Suppressor macrophage (primary cell): ENCODE measurements around the gene TEKT5.

ENCODE experiments used
- DNase-seq, 4 experiments: peaks; one replicate each; pipeline ENCODE4 v3.0.0-alpha.2; 2020 to 2022

The TEKT5 gene

DNA sequence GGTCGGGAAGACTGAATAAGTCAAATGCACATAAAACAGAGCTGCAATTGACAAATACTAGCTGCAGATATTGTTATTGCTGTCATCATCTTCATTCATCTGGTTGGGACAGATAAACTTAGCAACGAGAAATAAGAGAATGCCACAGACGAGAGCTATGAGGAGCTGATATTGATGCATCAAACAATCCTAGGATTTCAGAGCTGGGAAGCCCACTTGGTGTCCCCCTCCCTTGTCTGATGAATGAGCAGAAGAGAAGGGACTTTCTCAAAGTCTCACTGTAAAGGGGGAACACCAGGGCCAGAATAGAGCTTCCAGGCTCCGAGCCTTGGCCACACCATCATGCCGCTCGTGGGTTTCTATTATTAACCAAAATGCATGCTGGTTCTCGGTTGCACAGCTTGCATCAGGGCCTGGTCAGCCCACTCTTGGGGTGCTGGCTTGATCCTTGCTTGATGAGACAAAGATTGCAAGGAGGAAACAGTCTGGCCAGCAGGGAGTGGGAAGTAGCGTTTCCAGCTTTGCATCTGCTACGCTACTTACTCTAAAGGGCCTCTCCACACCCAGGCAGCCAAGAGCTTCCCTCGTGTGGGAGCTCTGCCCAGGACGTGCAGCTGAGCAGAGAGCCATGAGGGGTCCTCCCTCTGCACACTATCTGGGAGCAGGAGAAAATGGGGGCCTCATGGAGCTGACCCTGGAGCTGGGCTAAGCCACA is 85.9 kb downstream of the TEKT5 start:
- peak; percentile 55 to 73 (median 70) for DNase-seq

DNA sequence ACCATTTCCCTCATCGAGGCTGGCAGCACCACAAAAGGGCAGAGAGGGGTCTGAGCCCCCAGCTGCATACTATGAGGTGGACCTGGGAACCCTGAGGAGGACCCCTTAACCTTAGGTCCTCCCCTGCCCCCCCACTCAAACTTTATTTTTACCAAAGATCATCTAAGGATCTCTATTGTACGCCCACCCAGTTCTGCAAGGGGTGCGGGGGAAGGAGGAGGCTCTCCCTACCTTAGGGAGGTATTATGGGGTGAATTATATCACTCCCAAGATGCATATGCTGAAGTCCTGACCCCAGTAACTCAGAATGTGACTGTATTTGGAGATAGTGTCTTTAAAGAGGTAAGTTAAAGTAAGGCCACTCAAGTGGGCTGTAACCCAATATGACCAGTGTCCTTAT is 87.6 kb downstream of the TEKT5 start:
- no peak for DNase-seq

DNA sequence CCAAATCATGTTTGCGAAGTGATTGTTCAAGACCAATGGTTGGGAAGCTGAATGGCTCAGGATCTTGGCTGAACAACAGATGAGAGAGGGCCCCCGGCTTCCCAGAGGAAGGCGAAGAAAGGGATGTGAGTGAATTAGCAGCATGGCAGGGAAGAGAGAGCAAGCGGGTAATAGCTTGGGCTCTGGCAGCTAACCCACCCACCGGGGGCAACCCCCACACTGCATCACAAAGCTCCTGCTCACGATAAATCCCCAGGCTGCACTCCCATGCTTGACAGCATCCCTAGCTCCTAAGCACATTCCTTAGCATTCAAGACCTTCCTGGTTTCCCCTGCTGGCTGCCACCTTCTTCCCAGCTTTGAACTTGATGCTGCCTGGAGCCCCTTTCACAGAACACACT is 88.1 kb downstream of the TEKT5 start:
- no peak for DNase-seq

DNA sequence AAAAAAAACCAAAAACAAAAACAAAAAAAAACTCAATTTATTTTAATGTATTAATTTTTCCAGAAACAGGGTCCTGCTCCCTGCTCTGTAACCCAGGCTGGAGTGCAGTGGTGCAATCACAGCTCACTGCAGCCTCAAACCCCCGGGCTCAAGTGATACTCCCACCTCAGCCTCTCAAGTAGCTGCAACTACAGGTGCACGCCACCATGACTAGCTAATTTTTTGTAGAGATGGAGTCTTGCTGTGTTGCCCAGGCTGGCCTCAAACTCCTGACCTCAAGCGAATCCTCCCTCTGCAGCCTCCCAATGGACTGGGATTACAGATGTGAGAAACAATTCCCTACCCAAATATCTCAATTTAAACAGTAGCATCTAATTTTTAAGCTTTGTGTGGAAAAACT is 89.1 kb downstream of the TEKT5 start:
- no peak for DNase-seq

DNA sequence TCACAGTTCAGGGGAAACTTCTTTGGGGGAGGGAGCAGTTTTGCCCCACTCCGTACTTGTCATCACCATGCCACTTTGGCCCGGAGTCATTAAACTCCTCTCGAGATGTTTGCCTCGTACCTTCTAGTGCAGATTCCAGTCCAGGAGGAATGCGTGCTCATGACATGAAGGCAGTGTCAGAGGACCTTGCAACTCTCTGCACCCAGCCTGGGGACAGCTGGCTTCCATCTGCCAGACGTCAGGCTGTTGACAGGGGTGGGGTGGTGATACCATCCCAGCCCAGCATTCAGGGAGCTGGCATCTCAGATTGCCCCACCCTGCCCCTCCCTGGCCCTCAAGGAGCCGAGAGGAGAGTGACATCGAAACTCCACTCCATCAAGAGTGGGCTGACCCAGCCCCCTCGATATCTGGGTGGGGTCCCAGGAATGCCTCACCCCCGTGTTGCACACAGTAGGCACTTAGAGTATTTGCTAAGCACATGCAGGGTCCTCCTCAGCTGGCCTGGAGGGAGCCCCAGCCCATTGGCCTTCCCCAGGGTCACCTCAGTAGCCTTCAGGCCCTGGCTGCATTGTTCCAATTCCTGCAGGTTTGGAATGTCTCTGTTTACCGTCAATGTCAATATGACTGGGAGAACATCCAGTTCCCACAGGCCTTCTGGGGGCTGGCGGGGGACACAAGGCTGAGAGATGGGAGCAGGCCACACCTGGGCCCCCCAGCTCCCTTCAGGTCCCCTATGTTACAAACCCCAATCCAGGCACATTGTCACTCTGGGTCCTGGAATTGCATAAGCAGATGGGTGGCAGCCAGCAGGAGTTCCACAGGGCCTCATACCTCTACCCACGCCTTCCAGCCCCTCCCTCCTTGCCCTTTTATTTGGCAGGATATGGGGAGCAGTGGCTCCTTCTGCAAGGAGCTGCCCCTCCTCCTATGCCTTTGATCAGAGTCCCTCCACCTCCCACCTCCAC is 93.0 kb downstream of the TEKT5 start:
- no peak for DNase-seq

DNA sequence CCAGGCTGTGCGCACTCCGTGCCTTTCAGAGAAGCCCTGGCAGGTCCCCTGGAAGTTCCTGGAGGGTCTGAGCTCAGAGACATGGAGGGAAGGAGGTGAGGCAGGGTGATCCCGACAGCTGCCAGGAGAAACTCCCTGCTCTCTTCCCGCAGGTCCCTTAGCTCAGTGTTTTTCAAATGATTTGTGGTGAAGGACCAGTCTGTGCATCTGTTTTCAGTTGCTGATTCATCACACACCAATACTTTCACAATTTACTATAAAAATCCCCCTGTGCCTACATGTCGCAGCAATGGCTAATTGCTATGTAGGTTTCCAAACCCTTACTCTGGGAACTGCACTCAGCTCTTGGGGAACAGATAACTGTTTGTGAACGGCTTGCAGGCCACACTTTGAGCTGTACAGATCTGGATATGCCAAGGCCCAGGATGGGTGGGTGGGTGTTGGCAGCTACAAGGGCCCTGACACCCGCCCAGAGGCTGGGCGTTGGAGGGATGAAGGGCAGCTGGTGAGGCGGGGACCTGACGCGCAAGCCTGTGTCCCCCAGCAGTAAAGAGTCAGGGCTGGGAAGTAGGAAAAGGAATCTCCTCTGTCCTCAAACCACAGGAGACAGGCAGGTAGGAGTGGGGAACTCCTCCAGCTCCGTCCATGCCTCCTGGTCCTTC is 93.8 kb downstream of the TEKT5 start:
- no peak for DNase-seq

DNA sequence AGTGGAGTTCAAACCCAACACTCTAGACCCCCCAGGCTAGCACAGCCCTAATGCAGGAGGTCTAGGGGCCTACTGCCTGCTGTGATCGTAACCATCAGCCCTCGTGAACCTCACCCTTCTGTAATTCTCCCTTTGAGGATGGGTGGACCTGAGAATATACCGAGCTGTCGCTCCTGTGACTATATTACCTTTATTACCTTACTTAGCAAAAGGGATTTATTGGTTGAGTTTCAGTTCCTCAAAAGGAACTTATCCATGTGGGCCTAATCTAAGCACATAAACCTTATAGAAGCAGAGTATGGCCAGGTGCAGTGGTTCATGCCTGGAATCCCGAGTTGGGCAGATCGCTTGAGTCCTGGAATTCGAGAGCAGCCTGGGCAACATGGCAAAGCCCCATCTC is 95.1 kb downstream of the TEKT5 start:
- DNase-seq, result no peak

DNA sequence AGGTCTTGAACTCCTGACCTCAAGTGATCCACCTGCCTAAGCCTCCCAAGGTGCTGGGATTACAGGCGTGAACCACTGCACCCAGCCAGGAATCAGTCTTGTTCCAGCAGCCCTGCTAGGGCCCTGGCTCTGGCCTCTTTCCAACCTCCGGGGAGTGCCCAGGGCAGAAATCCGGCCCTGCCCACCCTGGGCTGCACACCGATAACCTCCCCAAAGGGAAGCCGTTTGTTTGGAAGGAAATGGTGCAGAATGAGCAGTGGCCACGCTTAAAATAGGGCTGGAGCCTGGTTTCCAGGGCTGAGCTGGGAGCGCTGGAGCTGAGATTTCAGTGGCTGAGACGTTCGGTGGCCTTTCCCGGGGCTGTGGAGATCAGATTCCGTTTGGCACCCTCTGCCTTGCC is 96.6 kb downstream of the TEKT5 start:
- no peak for DNase-seq

DNA sequence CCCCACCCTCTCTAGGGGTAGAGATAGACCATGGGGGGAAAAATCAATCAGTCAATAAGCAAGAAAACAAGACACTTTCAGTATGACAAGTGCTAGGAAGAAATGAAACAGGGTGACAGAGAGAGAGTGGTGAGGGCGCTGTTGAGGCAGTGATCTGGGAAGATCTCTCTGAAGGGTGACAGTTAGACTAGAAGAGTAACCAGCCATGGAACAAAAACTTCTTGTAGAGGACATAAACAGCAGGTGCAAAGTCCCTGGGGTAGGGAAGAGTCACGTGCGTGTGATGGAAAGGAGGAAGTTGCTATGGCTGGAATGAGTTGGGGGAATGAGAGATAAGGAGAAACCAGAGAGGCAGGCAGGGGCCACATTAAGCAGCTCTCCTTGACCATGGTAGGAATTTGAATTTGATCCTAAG is 97.5 kb downstream of the TEKT5 start:
- no peak for DNase-seq

DNA sequence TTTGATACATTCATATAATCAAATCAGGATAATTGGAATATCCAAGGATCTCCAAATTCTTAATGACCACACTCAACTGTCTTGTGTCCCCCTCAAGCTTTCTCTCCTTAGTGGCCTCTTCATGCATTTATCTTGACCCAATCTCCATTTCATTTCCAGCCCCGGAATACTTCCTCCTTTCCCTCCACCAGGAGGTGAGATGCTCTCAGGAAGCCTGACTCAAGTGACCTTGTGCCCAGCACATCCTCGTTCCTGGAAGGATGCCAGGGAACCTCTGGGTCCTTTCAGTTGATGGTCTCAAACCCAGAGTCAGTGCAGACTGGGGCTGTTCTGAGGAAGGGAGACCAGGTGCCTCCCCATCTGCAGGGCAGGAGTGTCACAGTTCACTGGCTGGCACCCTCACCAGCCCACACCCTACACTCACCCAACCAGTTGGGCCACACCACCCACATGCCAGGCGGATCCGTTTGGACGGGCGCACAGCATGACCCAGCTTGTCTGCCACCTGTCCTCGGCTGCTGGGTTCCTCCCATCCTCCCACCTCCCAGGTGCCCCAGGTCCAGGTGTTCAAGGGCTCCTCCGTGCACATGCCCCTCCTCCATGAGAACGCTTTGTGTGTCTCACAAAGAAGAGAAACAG is 100.3 kb downstream of the TEKT5 start:
- DNase-seq, result no peak

DNA sequence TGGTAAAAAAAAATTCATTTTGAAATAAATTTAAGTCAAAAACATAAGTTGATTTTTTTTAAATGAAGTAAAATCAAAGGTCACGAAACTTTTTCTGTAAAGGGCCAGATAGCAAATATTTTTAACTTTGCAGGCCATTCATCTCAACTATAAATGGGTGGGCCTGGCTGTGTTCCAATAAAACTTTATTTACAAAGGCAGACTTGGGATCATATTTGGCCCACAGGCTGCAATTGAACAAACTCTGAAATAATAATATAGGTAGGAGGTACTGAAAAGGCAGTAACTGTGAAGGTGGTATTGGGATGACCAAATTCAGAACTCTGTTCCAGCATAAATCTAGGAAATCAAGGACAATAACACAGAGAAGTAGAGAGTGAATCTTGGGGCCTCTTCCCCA is 102.1 kb downstream of the TEKT5 start:
- DNase-seq, result no peak

DNA sequence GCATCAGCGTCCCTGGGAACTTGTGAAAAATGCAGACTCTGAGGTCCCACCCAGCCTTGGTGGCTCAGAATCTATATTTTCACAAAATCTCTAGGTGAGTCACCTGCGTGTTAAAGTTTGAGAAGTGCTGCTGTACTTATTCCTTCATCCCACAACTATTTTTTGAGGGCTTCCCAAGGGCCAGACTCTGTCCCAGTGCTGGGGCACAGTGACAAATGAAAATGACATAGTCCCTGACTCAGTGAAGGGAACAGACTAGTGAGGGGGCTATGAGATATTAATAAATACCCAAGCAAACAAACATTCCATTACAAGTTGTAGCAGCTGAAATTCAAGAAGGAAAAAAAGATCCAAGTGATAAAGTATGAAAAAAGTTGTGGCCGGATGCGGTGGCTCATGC is 104.4 kb downstream of the TEKT5 start:
- DNase-seq, result no peak

DNA sequence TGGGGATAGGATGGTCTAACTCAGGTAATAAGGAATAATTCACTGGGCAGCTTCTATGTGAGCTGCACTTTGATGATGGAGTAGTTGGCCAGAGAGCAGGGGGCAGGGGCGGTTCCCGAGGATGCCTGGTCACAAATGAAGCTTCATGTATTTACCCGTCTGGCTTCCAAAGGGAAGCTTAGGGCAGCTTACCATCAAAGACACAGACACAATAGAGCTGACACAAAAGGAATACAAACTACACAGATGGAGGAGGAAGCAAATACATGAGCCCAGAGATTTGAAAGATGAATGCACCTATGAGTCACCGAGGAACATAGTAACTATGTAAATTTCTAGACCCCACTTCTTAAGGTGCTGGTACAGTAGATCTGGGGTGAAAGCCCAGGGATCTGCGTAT is 105.6 kb downstream of the TEKT5 start:
- no peak for DNase-seq

DNA sequence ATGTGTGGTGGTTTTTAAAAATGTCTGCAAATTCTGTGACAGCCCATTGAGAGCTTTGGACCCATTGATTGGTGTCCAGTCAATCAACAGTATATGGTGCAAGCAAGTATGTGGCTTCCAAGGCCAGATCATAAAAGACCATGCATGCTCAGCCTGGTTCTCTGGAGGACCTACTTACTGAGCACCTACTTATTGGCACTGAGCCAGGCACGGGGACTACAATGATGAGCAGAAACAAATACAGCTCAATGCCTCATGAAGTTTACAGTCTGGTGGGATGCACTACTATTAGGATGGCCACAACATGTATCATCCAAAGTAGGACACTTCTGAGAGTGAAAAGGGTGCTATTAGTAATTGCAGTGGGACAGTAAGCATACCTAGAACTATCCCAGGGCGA is 107.1 kb downstream of the TEKT5 start:
- no peak for DNase-seq

DNA sequence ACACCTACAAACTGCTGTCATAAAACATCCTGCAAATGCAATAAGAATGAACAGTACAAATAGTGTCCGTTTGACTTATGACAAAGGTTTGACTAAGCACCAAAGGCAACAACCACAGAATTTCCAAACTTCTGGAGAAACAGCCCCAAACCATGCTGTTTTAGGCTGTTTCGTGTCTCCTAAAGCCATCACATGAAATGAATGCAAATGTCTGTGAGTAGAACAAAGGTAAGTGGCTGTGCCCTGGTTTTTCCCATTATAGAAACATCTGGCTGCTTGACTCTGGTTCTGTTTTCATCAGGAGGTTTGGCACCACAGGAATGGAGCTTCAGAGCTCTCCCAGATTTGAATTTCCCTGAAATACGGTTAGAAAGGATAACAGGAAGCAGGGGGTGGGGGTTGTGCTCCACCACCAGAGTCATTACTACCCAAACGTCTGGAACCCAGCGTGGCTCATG is 109.7 kb downstream of the TEKT5 start:
- DNase-seq, result no peak

DNA sequence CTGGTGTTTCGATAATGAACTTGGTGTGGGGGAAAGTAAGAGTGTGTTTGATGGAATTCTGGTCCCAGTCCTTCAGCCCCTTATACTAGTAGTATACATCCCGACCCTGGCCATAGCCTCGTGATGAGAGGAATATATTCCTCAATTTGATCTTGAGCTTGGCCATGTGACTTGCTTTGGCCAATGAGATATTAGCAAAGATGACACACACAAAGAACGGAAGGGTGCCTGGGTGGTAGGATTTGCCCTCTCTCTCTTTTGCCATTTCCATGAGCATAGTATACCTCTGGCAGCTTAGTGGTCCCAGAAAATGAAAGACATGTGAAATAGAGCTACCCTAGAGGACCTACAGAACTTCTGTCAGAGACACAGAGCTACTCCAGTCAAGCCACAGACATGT is 111.5 kb downstream of the TEKT5 start:
- no peak for DNase-seq

DNA sequence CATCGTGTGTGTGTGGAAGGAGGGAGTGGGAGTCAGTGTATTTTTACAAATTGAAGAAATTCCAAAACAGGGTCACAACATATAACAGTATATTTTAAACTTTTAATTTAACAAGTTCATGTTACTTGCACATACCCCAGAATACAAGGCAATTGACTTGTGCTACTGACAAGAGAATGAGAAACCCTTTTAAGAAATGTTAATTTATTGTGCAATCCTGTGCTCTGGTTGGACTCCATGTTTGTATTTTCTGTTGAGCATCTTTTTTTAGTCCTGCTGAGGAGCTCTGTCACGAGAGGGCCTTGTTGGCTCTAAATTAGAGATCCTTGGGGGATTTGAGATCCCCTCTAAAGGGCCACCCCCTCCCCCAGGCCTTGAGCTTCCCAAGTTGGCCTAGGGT is 113.2 kb downstream of the TEKT5 start:
- no peak for DNase-seq

DNA sequence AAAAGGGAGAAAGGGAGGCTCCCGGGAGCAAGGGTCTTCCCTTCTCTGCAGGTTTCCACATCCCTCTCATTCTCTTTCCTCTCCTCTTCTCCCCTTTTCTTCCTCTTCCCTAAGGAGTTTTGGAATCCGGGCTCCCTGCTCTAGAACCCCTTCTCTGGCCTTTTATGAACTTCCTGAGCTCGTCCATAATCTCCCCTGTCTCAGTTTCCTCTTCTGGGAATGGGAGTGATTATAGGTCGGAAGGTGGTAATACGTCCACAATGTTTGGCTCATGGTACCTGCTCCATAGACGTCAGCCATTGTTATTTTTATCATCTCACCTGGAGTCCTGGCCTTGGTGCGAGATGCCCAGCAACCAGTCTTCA is 113.9 kb downstream of the TEKT5 start:
- no peak for DNase-seq

DNA sequence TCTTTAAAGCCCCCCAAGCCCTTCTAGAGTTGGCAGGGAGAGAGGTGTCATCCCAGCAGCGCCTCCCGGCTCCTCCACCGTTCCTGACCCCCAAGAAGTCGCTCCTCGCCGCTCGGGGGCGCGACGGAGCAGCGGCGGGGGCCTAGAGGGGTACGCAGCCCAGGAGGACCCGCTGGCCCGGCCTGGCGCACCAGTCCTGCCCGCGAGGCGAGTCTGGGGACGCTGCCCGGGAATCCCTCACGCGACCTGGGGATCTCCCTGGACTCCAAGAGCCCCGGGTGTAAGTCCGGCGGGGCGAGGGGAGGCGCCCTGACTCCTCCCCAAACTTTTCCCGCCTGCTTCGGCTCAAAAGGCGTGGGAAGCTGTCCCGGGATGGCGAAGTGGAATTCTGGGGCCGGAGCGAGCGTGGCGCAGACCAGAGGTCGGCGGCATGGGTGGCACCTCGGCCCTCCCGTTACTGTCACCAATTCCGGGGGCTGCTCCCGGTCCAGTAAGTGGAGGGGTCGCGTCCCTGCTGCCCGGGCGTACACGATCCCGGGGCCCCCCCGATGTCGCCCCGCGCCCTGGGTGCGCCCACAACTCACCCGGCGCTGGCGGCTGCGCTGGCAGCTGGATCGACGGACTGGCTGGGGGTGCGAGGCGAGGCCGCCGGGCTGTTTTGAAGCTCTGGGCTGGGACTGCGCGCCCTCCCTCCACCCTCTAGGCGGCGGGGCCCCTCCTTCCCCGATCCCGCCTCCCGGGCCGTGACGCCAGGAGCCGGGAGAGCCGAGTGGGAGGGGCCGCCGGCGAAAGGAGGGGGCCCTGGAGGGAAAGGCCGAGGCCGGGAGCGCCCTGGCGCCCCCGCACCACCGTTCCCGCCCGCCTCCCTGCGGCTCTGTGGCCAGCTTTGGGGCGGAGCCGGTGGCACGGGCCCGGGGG is 114.5 kb downstream of the TEKT5 start, which contains the start of gene EMP2:
Gene EMP2 (minus strand): TSS at position 634 of the 918 bp plus-strand sequence. CDS start 32,981 bp downstream, outside the sequence.
- peak; percentile 43 to 68 (median 53) for DNase-seq

DNA sequence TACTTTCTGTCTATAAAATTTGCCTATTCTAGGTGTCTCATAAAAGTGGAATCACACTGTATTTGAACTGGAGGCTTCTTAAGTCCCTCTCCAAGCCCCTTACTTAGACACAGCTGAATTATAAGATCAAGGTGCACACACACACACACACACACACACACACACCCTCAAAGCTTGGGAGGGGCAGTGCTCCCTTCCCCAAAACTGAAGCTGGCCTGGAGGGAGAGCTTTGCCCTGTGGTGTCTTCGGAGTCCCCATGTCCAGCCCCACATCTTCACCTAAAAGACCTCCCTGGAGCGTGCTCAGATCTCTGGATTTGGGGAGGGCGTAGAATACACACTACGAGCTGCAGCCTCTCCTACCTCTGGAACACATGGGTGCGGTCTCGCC is 115.2 kb downstream of the TEKT5 start:
- no peak for DNase-seq

DNA sequence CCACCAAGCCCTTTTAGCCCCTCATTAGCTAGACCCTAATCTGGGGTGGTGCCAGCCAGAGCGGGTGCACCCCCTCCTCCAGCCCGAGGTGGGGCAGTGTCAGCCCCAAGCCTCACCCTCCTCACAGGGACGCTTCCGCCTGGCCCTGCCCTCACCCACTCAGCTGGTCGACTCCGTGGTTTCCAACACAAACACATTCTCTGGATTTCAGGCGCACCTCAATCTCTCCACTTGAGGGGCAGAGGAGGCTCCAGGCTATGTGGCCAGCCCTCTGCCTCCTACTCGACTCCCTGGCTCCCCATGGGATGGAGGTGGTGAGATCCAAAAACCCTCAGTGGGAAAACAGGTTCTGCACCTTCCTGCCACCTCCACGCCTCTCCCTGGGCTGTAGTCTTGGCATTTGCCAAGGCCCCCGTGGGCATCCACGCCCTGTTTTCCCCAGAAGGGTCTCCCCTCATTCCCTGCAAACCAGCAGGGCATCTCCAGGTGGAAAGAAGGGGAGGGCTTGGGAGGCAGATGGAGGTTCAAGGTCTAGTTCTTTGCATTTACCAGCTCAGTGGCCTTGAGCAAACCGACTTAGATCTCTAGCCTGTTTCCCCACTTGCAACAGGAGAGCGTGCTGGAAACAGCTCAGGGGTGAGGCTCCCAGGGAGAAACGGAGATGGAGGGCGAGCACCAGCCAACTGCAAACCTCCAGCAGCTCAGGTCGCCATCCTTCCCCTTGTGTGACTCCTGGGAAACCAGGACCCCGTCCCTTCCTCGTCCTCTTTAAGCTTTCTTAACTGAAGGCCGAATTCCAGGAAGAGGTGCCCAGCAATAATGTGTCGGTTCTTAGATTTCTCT is 116.0 kb downstream of the TEKT5 start:
- DNase-seq, result no peak
